Breast epithelium (tissue), 4 donors: ENCODE measurements around the gene PCYT1B. TPM values are rescaled to one million over a fixed set of nuclear protein-coding genes. Genes with fewer than 3 reads are reported as not detected.

ENCODE experiments used
- DNase-seq, 2 donors: peaks; one replicate each; pipeline ENCODE4 v3.0.0-alpha.2; 2019; ENCODE audit warnings: low spot score in 2 of 2
- H3K27ac ChIP-seq, 2 donors: fragments of 200-600 bp; sonication (generic) in 1 of 2; one replicate each; pipeline ENCODE4 v1.5.1; 2016 to 2019; ENCODE audit warnings: mild to moderate bottlenecking in 1 of 2
- H3K27me3 ChIP-seq, 2 donors: fragments of 200-600 bp; sonication (generic) in 1 of 2; one replicate each; pipeline versions ENCODE4 v1.5.1 to v1.6.0; 2017 to 2019; ENCODE audit warnings: control low read depth in 1 of 2, mild to moderate bottlenecking in 1 of 2
- H3K36me3 ChIP-seq: fragments of 200-600 bp; one replicate; pipeline ENCODE4 v1.5.1; 2019
- H3K4me1 ChIP-seq, 2 donors: fragments of 200-600 bp; sonication (generic); one replicate each; pipeline ENCODE4 v1.5.1; 2016 to 2019; ENCODE audit warnings: control low read depth in 1 of 2
- H3K4me3 ChIP-seq, 3 donors: fragments of 200-600 bp; sonication (generic); 1 replicate in 2 of 3; 2 replicates in 1 of 3; pipeline ENCODE4 v1.5.1; 2016 to 2019; ENCODE audit warnings: mild to moderate bottlenecking in 3 of 3, moderate library complexity in 2 of 3
- H3K9me3 ChIP-seq, 2 donors: fragments of 200-600 bp; sonication (generic) in 1 of 2; one replicate each; pipeline ENCODE4 v1.5.1; 2016 to 2019; ENCODE audit warnings: control low read depth in 1 of 2
- POLR2A ChIP-seq: fragments of 450-650 bp; IDR thresholded peaks from one replicate; pipeline ENCODE4 v1.6.1; 2016; ENCODE audit warnings: antibody characterized with exemption, mild to moderate bottlenecking, moderate library complexity
- POLR2AphosphoS5 ChIP-seq, 3 donors: sonication (generic); formaldehyde crosslinking; IDR thresholded peaks; one replicate each; pipeline ENCODE4 v1.6.1; 2017; ENCODE audit warnings: antibody characterized with exemption in 3 of 3
- intact Hi-C: fragments of 100-400 bp; cut with DNase I; formaldehyde crosslinking; loops from one replicate; pipeline ENCODE4 v1.15.1; 2023; ENCODE audit warnings: low total_unique reads
- total RNA-seq, 3 donors: library from RNA; depleted of rRNA; stranded (reverse); fragments of >200 nt; gene quantifications; one replicate each; pipeline ENCODE4 v1.1.0, GENCODE V29; 2016
- TF ChIP-seq, protein P1 (sequence below), 3 donors: fragments of 450-650 bp; IDR thresholded peaks; one replicate each; pipeline ENCODE4 v1.5.1; 2016 to 2017; ENCODE audit warnings: antibody characterized with exemption in 3 of 3, mild to moderate bottlenecking in 3 of 3, moderate library complexity in 3 of 3

PCYT1B gene
- total RNA-seq, 3 donors from 2014 or later, result 0.16 to 0.73 (median 0.33) TPM

- Histone ChIP-seq H3K36me3 (no peaks in the 10 kb centered on the region), H3K9me3 (no peaks in the 10 kb centered on the region), H3K4me1 (no peaks in the 10 kb centered on the region), H3K4me3 (no peak overlapping the region), H3K27me3 (peaks cover 0 to 24% of the 10 kb centered on the region in 2 donors), H3K27ac (no peak overlapping the region)
- intact Hi-C loops, result no loop called here
- TF ChIP-seq POLR2AphosphoS5 (IDR thresholded peaks at IDR 0.05), result no peak
- TF ChIP-seq, protein P1, sequence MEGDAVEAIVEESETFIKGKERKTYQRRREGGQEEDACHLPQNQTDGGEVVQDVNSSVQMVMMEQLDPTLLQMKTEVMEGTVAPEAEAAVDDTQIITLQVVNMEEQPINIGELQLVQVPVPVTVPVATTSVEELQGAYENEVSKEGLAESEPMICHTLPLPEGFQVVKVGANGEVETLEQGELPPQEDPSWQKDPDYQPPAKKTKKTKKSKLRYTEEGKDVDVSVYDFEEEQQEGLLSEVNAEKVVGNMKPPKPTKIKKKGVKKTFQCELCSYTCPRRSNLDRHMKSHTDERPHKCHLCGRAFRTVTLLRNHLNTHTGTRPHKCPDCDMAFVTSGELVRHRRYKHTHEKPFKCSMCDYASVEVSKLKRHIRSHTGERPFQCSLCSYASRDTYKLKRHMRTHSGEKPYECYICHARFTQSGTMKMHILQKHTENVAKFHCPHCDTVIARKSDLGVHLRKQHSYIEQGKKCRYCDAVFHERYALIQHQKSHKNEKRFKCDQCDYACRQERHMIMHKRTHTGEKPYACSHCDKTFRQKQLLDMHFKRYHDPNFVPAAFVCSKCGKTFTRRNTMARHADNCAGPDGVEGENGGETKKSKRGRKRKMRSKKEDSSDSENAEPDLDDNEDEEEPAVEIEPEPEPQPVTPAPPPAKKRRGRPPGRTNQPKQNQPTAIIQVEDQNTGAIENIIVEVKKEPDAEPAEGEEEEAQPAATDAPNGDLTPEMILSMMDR (IDR thresholded peaks at IDR 0.05), result no peak
- no peak for TF ChIP-seq POLR2A
- DNase-seq, result no peak
Observed at GRCh38 chrX:24520472-24520871, 126.7 kb downstream of the PCYT1B start.

DNA sequence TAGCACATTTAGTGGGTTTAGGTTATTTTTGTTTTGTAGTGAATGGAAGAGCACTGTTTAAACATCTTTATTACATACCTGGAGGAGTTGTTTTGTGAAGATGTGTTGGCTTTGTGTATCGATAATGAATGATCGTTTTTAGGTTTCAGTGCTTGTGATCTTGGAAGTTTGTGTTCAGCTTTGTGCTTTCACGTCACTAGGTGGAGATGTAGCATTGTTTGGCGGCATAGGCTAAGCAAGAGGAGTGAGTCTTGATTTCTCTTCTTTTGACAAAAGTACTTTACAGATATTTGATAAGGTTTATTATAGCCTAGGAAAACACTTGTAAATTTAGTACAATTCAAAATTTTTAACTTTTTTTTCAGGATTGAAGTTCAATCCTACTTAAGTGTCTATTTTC lies 131.7 kb downstream of the PCYT1B start:
- Histone ChIP-seq H3K9me3 (no peaks in the 10 kb centered on the region), H3K27me3 (peaks cover 0 to 21% of the 10 kb centered on the region in 2 donors), H3K4me1 (no peaks in the 10 kb centered on the region), H3K36me3 (no peaks in the 10 kb centered on the region), H3K27ac (no peak overlapping the region), H3K4me3 (no peak overlapping the region)
- intact Hi-C loops, result loop anchor here (5.0 kb wide), 1 partner anchor 232 kb away; no protein-coding TSS in a partner anchor
- no peak for TF ChIP-seq POLR2AphosphoS5 (IDR thresholded peaks at IDR 0.05)
- TF ChIP-seq, protein P1 (IDR thresholded peaks at IDR 0.05), result no peak
- TF ChIP-seq POLR2A, result no peak
- DNase-seq, result no peak

GRCh38 chrX:24513416-24513815 lies 133.7 kb downstream of the PCYT1B start:
- H3K36me3 ChIP-seq, result no peaks in the 10 kb centered on the region

GRCh38 chrX:24508375-24508774 lies 138.8 kb downstream of the PCYT1B start:
- Histone ChIP-seq H3K36me3 (no peaks in the 10 kb centered on the region), H3K27me3 (peaks cover 0 to 12% of the 10 kb centered on the region in 2 donors), H3K27ac (no peak overlapping the region), H3K4me3 (no peak overlapping the region), H3K4me1 (no peaks in the 10 kb centered on the region), H3K9me3 (no peaks in the 10 kb centered on the region)
- DNase-seq, result no peak
- intact Hi-C loops, result no loop called here
- TF ChIP-seq POLR2A (no peak), POLR2AphosphoS5 (IDR thresholded peaks at IDR 0.05) (no peak)
- TF ChIP-seq, protein P1 (IDR thresholded peaks at IDR 0.05), result no peak

More at GRCh38 chrX:24513416-24513815, 133.7 kb downstream of the PCYT1B start:
- DNase-seq, result no peak
- no peak for TF ChIP-seq POLR2AphosphoS5 (IDR thresholded peaks at IDR 0.05)
- TF ChIP-seq POLR2A, result no peak
- TF ChIP-seq, protein P1 (IDR thresholded peaks at IDR 0.05), result no peak
- no peak overlapping the region for H3K27ac ChIP-seq
- peaks cover 0 to 21% of the 10 kb centered on the region in 2 donors for H3K27me3 ChIP-seq
- no peak overlapping the region for H3K4me3 ChIP-seq
- intact Hi-C loops, result no loop called here
- no peaks in the 10 kb centered on the region for H3K9me3 ChIP-seq
- H3K4me1 ChIP-seq, result no peaks in the 10 kb centered on the region

Other genes starting within 250 kb of the PCYT1B start
- 10 to 100 TPM; 16.0 to 63.8 (median 32.8) TPM for gene PDK3, start 182.1 kb downstream of the PCYT1B start, total RNA-seq
- gene POLA1, start 46.6 kb upstream of the PCYT1B start, total RNA-seq, result 10 to 100 TPM in 2 of 3 donors, 1 to 10 TPM in 1; 8.2 to 21.8 (median 20.3) TPM